Astrocyte of the spinal cord (primary cell): ENCODE measurements around the gene ABHD10.

Source experiments
- DNase-seq: peaks from one replicate; pipeline ENCODE4 v3.0.0; 2011; ENCODE audit warnings: low read depth, low spot score
- H3K4me3 ChIP-seq: 2 replicates; pipeline ENCODE4 v1.5.1; 2011; ENCODE audit warnings: low read depth, mild to moderate bottlenecking, low read length, moderate library complexity
- CTCF ChIP-seq: IDR thresholded peaks from 2 replicates; pipeline ENCODE4 v1.5.1; 2012; ENCODE audit warnings: low read depth, mild to moderate bottlenecking, low read length, inconsistent platforms
- in situ Hi-C: cut with HindIII; loops from 2 replicates; pipeline ENCODE4 v1.10.0; 2017; ENCODE audit warnings: low sequenced_read_pairs

ABHD10 gene

GRCh38 chr3:112018712-112019111 is 39.9 kb downstream of the ABHD10 start:
- in situ Hi-C loops = no loop called here
- H3K4me3 ChIP-seq = no peak overlapping the region
- DNase-seq = no peak
- no peak for TF ChIP-seq CTCF

DNA sequence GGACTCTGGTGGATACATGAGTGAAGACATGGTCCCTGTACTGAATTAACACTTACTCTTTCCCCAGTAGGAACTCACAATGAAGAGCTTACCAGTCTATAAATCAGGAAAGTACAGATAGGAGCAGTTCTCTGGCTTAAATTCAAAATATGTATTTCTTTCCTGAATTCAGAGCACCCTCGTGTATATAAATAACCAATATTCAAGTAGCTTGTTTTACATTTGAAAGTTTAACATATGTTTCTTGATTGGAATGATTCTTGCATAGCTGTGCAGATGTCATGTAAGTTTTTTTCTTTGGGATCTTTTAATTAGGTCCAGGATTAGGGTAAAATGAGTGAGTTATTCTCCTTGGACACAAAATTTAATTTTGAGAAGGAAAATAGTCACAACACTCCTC is 40.9 kb downstream of the ABHD10 start:
- in situ Hi-C loops = no loop called here
- no peak for TF ChIP-seq CTCF
- no peak for DNase-seq
- no peak overlapping the region for H3K4me3 ChIP-seq

DNA sequence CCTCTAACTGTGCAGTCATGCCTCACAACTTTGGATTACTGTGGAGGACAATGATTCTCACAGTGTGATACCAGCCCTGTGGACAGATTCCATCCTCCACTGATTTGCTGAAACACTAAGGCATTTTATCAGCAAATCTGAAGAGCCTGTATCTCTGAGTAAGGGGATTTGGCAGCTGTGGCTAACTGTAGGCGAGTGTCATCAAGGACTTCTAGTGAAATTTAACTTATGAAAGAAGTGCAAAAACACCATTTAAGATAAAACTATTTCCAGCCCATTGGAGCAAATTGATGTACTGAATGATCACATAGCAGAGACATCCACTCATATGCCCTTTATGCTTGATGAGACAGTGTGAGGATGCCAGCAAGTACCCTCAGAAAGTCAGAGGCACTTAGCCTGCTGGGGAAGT is 41.9 kb downstream of the ABHD10 start:
- H3K4me3 ChIP-seq = no peak overlapping the region
- no peak for TF ChIP-seq CTCF
- no peak for DNase-seq
- in situ Hi-C loops = no loop called here

DNA sequence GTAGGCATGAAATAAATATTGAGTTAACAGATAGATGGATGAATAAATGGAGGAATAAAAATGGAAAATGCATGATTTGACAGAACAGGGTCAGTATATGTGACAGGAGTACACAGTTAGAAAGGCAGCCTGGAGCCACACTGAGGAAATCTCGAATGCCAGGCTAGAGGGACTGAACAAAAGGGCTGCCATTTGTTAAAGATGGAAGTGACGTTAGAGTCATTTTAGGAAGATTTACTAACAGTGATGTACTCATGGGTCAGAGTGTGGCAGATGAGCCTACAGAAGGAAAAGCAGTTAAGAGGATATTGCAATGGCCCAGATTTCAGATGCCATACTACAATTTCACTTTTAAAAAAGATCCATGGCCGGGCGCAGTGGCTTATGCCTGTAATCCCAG is 48.3 kb downstream of the ABHD10 start:
- no peak overlapping the region for H3K4me3 ChIP-seq
- in situ Hi-C loops = no loop called here
- DNase-seq = no peak
- TF ChIP-seq CTCF = no peak

- no peak for DNase-seq
- in situ Hi-C loops = no loop called here
- H3K4me3 ChIP-seq = no peak overlapping the region
- TF ChIP-seq CTCF = no peak
Measured at GRCh38 chr3:112027826-112028225, 49.0 kb downstream of the ABHD10 start.

DNA sequence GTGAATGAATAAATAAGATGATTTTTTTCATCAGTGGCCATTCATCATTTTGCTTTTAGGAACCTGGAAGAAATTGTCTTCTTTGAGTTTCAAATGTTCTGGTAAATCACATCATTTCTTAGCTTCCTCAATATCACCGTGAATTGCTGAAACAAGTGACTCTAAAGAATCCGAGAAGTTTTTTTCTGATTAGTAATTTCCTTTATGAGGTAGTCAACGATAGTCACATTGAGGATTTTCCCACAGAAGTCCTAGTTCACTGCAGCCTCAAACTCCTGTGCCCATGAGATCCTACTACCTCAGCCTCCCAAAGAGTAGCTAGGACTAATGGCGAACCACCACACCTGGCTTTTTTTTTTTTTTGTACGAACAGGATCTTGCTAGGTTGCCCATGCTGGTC is 52.1 kb downstream of the ABHD10 start:
- H3K4me3 ChIP-seq = no peak overlapping the region
- in situ Hi-C loops = no loop called here
- TF ChIP-seq CTCF = no peak
- no peak for DNase-seq

DNA sequence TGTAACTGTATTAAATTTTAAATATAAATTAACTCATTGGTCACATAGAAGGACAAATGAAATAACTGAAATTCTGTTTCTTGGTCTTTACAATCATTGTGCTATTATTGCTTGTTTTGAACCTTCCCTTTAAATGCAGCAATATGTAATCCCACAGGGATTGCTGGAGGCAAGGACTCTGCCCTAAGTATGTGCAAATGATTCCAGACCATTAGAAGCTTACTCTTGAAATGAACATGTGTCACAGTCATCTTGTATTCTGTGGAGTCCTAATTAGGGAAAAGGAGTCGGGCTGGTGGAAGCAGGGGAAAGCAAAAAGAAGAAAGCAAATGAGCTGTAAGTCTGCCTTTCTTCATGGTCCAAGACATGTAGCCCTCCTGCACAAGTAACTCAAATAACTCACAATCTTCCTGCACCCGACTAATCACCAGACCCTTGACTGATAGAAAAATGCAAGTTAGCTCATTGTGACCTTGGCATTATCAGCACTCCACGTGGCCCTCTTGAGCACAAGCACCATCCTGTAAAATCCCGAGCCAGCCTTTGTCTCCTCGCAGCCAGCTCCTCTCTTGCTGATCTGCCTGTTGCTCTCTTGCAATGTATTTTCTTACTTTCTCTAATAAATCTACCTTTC is 53.4 kb downstream of the ABHD10 start:
- H3K4me3 ChIP-seq = no peak overlapping the region
- TF ChIP-seq CTCF = no peak
- no peak for DNase-seq
- in situ Hi-C loops = no loop called here
